Liver (tissue), 3 donors: ENCODE measurements around the gene TRAPPC3L.

ENCODE experiments used
- GABPA ChIP-seq, 2 donors: IDR thresholded peaks in 1 of 2; conservative IDR thresholded peaks in 1 of 2; 2 replicates each; pipeline ENCODE4 v1.6.1; 2016; ENCODE audit warnings: antibody characterized with exemption in 2 of 2, mild to moderate bottlenecking in 1 of 2, moderate library complexity in 1 of 2
- HNF4G ChIP-seq: IDR thresholded peaks from 2 replicates; pipeline ENCODE4 v1.6.1; 2016; ENCODE audit warnings: antibody characterized with exemption
- JUND ChIP-seq, 2 donors: IDR thresholded peaks; 2 replicates each; pipeline ENCODE4 v1.6.1; 2016; ENCODE audit warnings: antibody characterized with exemption in 2 of 2
- NR2F2 ChIP-seq: IDR thresholded peaks from 2 replicates; pipeline ENCODE4 v1.6.1; 2016; ENCODE audit warnings: antibody characterized with exemption
- RXRA ChIP-seq, 2 donors: IDR thresholded peaks; 2 replicates each; pipeline ENCODE4 v1.6.1; 2017 to 2018; ENCODE audit warnings: antibody characterized with exemption in 2 of 2, mild to moderate bottlenecking in 1 of 2
- SP1 ChIP-seq: IDR thresholded peaks from 2 replicates; pipeline ENCODE4 v1.6.1; 2018; ENCODE audit warnings: antibody characterized with exemption, mild to moderate bottlenecking
- TAF1 ChIP-seq: conservative IDR thresholded peaks from 2 replicates; pipeline ENCODE4 v1.6.1; 2016; ENCODE audit warnings: antibody characterized with exemption, mild to moderate bottlenecking
- YY1 ChIP-seq: IDR thresholded peaks from 2 replicates; pipeline ENCODE4 v1.6.1; 2016; ENCODE audit warnings: antibody characterized with exemption, mild to moderate bottlenecking
- TF ChIP-seq, protein P1 (sequence below): fragments of 150-350 bp; IDR thresholded peaks from 2 replicates; pipeline ENCODE4 v1.5.1; 2017; ENCODE audit warnings: improper control_type of control experiment, low read depth, low read length; ENCODE audit not compliant: missing input control
- TF ChIP-seq, protein P2 (sequence below): IDR thresholded peaks from 2 replicates; pipeline ENCODE4 v1.6.1; 2016; ENCODE audit warnings: antibody characterized with exemption
- TF ChIP-seq, protein P3 (sequence below): IDR thresholded peaks from 2 replicates; pipeline ENCODE4 v1.6.1; 2016; ENCODE audit warnings: antibody characterized with exemption
- TF ChIP-seq, protein P4 (sequence below): IDR thresholded peaks from 2 replicates; pipeline ENCODE4 v1.6.1; 2016; ENCODE audit warnings: antibody characterized with exemption, mild to moderate bottlenecking
- TF ChIP-seq, protein P5 (sequence below): IDR thresholded peaks from 2 replicates; pipeline ENCODE4 v1.6.1; 2016; ENCODE audit warnings: antibody characterized with exemption
- donor health status: healthy.
- donor health status: healthy.

- TF ChIP-seq, protein P1, sequence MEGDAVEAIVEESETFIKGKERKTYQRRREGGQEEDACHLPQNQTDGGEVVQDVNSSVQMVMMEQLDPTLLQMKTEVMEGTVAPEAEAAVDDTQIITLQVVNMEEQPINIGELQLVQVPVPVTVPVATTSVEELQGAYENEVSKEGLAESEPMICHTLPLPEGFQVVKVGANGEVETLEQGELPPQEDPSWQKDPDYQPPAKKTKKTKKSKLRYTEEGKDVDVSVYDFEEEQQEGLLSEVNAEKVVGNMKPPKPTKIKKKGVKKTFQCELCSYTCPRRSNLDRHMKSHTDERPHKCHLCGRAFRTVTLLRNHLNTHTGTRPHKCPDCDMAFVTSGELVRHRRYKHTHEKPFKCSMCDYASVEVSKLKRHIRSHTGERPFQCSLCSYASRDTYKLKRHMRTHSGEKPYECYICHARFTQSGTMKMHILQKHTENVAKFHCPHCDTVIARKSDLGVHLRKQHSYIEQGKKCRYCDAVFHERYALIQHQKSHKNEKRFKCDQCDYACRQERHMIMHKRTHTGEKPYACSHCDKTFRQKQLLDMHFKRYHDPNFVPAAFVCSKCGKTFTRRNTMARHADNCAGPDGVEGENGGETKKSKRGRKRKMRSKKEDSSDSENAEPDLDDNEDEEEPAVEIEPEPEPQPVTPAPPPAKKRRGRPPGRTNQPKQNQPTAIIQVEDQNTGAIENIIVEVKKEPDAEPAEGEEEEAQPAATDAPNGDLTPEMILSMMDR: no peak
- TF ChIP-seq, protein P2, sequence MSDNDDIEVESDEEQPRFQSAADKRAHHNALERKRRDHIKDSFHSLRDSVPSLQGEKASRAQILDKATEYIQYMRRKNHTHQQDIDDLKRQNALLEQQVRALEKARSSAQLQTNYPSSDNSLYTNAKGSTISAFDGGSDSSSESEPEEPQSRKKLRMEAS: no peak
- TF ChIP-seq TAF1: no peak
- no peak for TF ChIP-seq JUND (IDR thresholded peaks at IDR 0.05)
- no peak for TF ChIP-seq NR2F2
- TF ChIP-seq, protein P3, sequence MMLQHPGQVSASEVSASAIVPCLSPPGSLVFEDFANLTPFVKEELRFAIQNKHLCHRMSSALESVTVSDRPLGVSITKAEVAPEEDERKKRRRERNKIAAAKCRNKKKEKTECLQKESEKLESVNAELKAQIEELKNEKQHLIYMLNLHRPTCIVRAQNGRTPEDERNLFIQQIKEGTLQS: no peak
- TF ChIP-seq, protein P4, sequence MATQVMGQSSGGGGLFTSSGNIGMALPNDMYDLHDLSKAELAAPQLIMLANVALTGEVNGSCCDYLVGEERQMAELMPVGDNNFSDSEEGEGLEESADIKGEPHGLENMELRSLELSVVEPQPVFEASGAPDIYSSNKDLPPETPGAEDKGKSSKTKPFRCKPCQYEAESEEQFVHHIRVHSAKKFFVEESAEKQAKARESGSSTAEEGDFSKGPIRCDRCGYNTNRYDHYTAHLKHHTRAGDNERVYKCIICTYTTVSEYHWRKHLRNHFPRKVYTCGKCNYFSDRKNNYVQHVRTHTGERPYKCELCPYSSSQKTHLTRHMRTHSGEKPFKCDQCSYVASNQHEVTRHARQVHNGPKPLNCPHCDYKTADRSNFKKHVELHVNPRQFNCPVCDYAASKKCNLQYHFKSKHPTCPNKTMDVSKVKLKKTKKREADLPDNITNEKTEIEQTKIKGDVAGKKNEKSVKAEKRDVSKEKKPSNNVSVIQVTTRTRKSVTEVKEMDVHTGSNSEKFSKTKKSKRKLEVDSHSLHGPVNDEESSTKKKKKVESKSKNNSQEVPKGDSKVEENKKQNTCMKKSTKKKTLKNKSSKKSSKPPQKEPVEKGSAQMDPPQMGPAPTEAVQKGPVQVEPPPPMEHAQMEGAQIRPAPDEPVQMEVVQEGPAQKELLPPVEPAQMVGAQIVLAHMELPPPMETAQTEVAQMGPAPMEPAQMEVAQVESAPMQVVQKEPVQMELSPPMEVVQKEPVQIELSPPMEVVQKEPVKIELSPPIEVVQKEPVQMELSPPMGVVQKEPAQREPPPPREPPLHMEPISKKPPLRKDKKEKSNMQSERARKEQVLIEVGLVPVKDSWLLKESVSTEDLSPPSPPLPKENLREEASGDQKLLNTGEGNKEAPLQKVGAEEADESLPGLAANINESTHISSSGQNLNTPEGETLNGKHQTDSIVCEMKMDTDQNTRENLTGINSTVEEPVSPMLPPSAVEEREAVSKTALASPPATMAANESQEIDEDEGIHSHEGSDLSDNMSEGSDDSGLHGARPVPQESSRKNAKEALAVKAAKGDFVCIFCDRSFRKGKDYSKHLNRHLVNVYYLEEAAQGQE: no peak
- TF ChIP-seq, protein P5, sequence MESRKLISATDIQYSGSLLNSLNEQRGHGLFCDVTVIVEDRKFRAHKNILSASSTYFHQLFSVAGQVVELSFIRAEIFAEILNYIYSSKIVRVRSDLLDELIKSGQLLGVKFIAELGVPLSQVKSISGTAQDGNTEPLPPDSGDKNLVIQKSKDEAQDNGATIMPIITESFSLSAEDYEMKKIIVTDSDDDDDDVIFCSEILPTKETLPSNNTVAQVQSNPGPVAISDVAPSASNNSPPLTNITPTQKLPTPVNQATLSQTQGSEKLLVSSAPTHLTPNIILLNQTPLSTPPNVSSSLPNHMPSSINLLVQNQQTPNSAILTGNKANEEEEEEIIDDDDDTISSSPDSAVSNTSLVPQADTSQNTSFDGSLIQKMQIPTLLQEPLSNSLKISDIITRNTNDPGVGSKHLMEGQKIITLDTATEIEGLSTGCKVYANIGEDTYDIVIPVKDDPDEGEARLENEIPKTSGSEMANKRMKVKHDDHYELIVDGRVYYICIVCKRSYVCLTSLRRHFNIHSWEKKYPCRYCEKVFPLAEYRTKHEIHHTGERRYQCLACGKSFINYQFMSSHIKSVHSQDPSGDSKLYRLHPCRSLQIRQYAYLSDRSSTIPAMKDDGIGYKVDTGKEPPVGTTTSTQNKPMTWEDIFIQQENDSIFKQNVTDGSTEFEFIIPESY: no peak
- no peak for TF ChIP-seq GABPA (IDR thresholded peaks at IDR 0.05 in 1 of 2, conservative IDR thresholded peaks at IDR 0.05 in 1 of 2)
- TF ChIP-seq HNF4G: no peak
- TF ChIP-seq RXRA (IDR thresholded peaks at IDR 0.05): no peak
- no peak for TF ChIP-seq SP1
- no peak for TF ChIP-seq YY1
Observed at GRCh38 chr6:116528780-116529179, 16.7 kb downstream of the TRAPPC3L start.
